Fibroblast of the aortic adventitia (primary cell): ENCODE data around the gene ZDHHC5. TPM values are rescaled to one million over a fixed set of nuclear protein-coding genes. Genes with fewer than 3 reads are reported as not detected.
A peak's percentile ranks its signal among the peaks of the same experiment; 100 is the strongest.

ENCODE experiments used
- DNase-seq: peaks from one replicate; pipeline ENCODE4 v3.0.0-alpha.2; 2010; ENCODE audit warnings: low read depth
- H3K4me3 ChIP-seq: 2 replicates; pipeline ENCODE4 v1.5.1; 2011; ENCODE audit warnings: low read depth, mild to moderate bottlenecking, control low read depth, low read length, moderate library complexity
- CTCF ChIP-seq: IDR thresholded peaks from 2 replicates; pipeline ENCODE4 v1.5.1; 2011; ENCODE audit warnings: mild to moderate bottlenecking, low read length, control low read depth, inconsistent platforms; ENCODE audit not compliant: insufficient read depth
- total RNA-seq: library from RNA; depleted of rRNA; stranded (reverse); fragments of >200 nt; gene quantifications from 2 replicates; pipeline ENCODE4 v1.2.3, GENCODE V29; 2012; ENCODE audit warnings: low replicate concordance

The ZDHHC5 gene, protein sequence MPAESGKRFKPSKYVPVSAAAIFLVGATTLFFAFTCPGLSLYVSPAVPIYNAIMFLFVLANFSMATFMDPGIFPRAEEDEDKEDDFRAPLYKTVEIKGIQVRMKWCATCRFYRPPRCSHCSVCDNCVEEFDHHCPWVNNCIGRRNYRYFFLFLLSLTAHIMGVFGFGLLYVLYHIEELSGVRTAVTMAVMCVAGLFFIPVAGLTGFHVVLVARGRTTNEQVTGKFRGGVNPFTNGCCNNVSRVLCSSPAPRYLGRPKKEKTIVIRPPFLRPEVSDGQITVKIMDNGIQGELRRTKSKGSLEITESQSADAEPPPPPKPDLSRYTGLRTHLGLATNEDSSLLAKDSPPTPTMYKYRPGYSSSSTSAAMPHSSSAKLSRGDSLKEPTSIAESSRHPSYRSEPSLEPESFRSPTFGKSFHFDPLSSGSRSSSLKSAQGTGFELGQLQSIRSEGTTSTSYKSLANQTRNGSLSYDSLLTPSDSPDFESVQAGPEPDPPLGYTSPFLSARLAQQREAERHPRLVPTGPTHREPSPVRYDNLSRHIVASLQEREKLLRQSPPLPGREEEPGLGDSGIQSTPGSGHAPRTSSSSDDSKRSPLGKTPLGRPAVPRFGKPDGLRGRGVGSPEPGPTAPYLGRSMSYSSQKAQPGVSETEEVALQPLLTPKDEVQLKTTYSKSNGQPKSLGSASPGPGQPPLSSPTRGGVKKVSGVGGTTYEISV
- total RNA-seq = 30.0 and 49.6 TPM in 2 replicates

GRCh38 chr11:57667736-57668433, at the start of gene ZDHHC5:
ZDHHC5 (plus strand) TSS chr11:57668114; CDS start chr11:57673091, 4,977 bp downstream.
- peak within 1 kb of the TSS; percentile 90 for H3K4me3 ChIP-seq
- peak; percentile 7 for TF ChIP-seq CTCF
- peak; percentile 100 for DNase-seq

- H3K4me3 ChIP-seq = no peak overlapping the region
- no peak for DNase-seq
- TF ChIP-seq CTCF = no peak
Observed at GRCh38 chr11:57618438-57618837, 49.5 kb upstream of the ZDHHC5 start.

- no peak for TF ChIP-seq CTCF
- no peak for DNase-seq
- H3K4me3 ChIP-seq = no peak overlapping the region
Observed at GRCh38 chr11:57619331-57619730, 48.6 kb upstream of the ZDHHC5 start.

DNA sequence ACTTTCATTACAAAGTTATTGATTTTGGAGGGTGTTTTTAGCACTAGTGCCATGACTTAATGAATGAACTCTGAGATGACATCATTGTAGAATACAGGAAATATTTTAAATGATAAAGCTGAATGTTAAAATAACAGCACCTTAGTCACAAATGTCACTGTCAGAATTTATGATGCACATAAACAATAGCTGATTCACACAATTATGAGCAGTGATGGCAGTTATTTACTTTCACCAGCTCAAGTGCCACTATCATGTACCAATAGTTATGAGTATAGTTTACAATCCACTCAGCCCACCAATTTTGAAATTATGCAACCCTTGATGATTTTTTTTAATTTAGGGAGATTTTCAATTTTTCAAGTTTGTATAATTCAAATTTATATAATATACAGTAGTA, 47.4 kb upstream of the ZDHHC5 start:
- no peak for TF ChIP-seq CTCF
- no peak for DNase-seq
- no peak overlapping the region for H3K4me3 ChIP-seq

DNA sequence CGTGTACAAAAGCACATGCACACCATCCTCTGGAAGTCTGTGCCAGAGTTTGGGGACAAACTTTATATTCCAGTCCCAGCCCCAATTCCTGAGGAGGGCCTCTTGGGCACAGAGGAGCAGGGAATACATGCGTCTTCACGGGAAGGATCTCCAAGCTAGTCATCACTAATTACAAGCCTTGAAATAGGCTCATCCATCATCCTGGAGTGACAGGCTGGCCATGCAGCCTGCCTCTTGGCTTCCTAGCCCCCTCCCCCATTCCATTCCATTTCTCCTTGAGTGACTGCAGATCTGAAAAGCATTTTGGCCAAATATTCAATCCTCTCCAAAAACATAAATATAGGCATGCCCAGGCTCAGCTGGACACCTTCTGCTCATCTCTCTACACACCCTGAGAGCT, 45.7 kb upstream of the ZDHHC5 start:
- no peak for TF ChIP-seq CTCF
- DNase-seq = no peak
- no peak overlapping the region for H3K4me3 ChIP-seq

DNA sequence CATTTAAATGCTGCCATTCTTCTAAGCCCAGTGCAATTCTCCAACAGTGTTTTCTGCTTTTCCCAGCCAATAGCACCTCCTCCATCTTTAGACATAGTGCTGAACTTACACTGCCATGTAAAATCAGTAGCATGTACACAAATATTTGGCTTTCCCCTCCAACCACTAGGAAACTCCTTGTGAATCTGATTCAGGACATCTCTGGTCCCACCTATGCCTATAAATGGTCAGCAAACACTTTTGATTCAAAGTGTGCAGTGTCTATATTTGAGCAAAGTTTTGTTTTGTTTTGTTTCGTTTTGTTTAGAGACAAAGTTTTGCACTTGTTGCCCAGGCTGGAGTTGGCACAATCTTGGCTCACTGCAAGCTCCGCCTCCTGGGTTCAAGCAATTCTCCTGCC, 43.0 kb upstream of the ZDHHC5 start:
- DNase-seq = no peak
- no peak for TF ChIP-seq CTCF
- no peak overlapping the region for H3K4me3 ChIP-seq
